HG03439 (cell line): ENCODE results near the gene SPATA16.
"Not testable (repeated sequence)": the region's sequence is repeated elsewhere in the genome, so short reads cannot be mapped to it uniquely, and the experiment has no call there.

Experiments used
- ATAC-seq: cut with Tn5 transposase; IDR thresholded peaks from one replicate; pipeline ENCODE4 v1.9.1; 2021; ENCODE audit warnings: mild to moderate bottlenecking, moderate library complexity; ENCODE audit not compliant: unreplicated experiment

The SPATA16 gene

GRCh38 chr3:173140986-173141385, at the start of gene SPATA16:
SPATA16 (minus strand) TSS chr3:173141235; CDS start chr3:173117731, 23,504 bp downstream.
- no peak for ATAC-seq

- not testable (repeated sequence) for ATAC-seq
Observed at GRCh38 chr3:173183022-173183421, 42.0 kb upstream of the SPATA16 start.

- no peak for ATAC-seq
Observed at GRCh38 chr3:173173652-173174051, 32.6 kb upstream of the SPATA16 start.

- not testable (repeated sequence) for ATAC-seq
Observed at GRCh38 chr3:173159139-173159538, 18.1 kb upstream of the SPATA16 start.

GRCh38 chr3:173156533-173156932, 15.5 kb upstream of the SPATA16 start:
- ATAC-seq = not testable (repeated sequence)

GRCh38 chr3:173153631-173154030, 12.6 kb upstream of the SPATA16 start:
- ATAC-seq = no peak

- ATAC-seq = no peak
Observed at GRCh38 chr3:173139420-173139819, 1.6 kb downstream of the SPATA16 start.

- ATAC-seq = no peak
Observed at GRCh38 chr3:173138026-173138425, 3.0 kb downstream of the SPATA16 start.

- no peak for ATAC-seq
Observed at GRCh38 chr3:173135059-173135458, 6.0 kb downstream of the SPATA16 start.

- no peak for ATAC-seq
Observed at GRCh38 chr3:173128633-173129032, 12.4 kb downstream of the SPATA16 start.

- no peak for ATAC-seq
Observed at GRCh38 chr3:173111321-173111720, 29.7 kb downstream of the SPATA16 start.

GRCh38 chr3:173109143-173109542, 31.9 kb downstream of the SPATA16 start:
- ATAC-seq = no peak

GRCh38 chr3:173103469-173103868, 37.6 kb downstream of the SPATA16 start:
- ATAC-seq = no peak

- ATAC-seq = no peak
Observed at GRCh38 chr3:173098959-173099358, 42.1 kb downstream of the SPATA16 start.

GRCh38 chr3:173096994-173097785, 43.8 kb downstream of the SPATA16 start:
- ATAC-seq = no peak

- no peak for ATAC-seq
Observed at GRCh38 chr3:173096140-173096539, 44.9 kb downstream of the SPATA16 start.

- ATAC-seq = no peak
Observed at GRCh38 chr3:173092038-173092437, 49.0 kb downstream of the SPATA16 start.

GRCh38 chr3:173090492-173090891, 50.5 kb downstream of the SPATA16 start:
- ATAC-seq = no peak

GRCh38 chr3:173089283-173089682, 51.8 kb downstream of the SPATA16 start:
- no peak for ATAC-seq

GRCh38 chr3:173078525-173078924, 62.5 kb downstream of the SPATA16 start:
- ATAC-seq = no peak

- ATAC-seq = no peak
Observed at GRCh38 chr3:173066044-173067004, 74.7 kb downstream of the SPATA16 start.

GRCh38 chr3:173065543-173065981, 75.5 kb downstream of the SPATA16 start:
- no peak for ATAC-seq
